Heart left ventricle (tissue), 13 donors: ENCODE results near the gene TMIGD1.

Experiments used
- CTCF ChIP-seq, 12 donors: fragments of 200-600 bp; sonication (generic) in 4 of 12; IDR thresholded peaks; one replicate each; pipeline versions ENCODE4 v1.5.0 to v1.8.0; 2018 to 2022; ENCODE audit warnings: antibody characterized with exemption in 12 of 12, mild to moderate bottlenecking in 5 of 12
- POLR2A ChIP-seq, 2 donors: fragments of 450-650 bp; IDR thresholded peaks; one replicate each; pipeline ENCODE4 v1.6.1; 2017; ENCODE audit warnings: antibody characterized with exemption in 2 of 2, mild to moderate bottlenecking in 2 of 2, moderate library complexity in 2 of 2
- donor health status: ischemic (EF 13 %, LVEDD 7.1; RV severe dilation, severe dysfunction).
- donor health status: DM: no; HTN: yes; CAD: no.
- donor health status: DM: no; HTN: no; CAD: no.
- donor health status: ischemic (EF 25% LVEDD 6.9; RV normal size, moderate dysfunction).
- donor health status: ischemic (EF 25% LVEDD 5.7; RV mildly dilated, moderate dysfunction).
- donor health status: ischemic (EF 35%, LVEDD 5.7; RV mildly dilated, moderate dysfunction).
- donor health status: nonischemic (EF 11% LVEDD 7.7; RV severe dilation, severe dysfunction).
- donor health status: DM: yes; HTN: yes; CAD: no.
- donor health status: PGD.
- donor health status: ischemic (EF 29% LVEDD 5.4; RV normal size, mild dysfunction).
- donor health status: nonischemic (EF 23%, LVEDD 6.1; RV moderate dilation, normal function).

- TF ChIP-seq POLR2A (IDR thresholded peaks at IDR 0.05) (no peak), CTCF (IDR thresholded peaks at IDR 0.05) (no peak)
Observed at GRCh38 chr17:30323262-30323894, 10.5 kb downstream of the TMIGD1 start.
